Upper lobe of left lung (tissue), 6 donors: ENCODE results near the gene DLG2. TPM values are rescaled to one million over a fixed set of nuclear protein-coding genes. Genes with fewer than 3 reads are reported as not detected.

Experiments used
- ATAC-seq, 2 donors: fragments of 200-7000 bp; cut with Tn5 transposase; one replicate each; pipeline ENCODE4 v1.9.1; 2022; ENCODE audit warnings: mild to moderate bottlenecking in 2 of 2, moderate library complexity in 2 of 2; ENCODE audit not compliant: low FRiP score in 2 of 2
- DNase-seq, 2 donors: peaks; one replicate each; pipeline ENCODE4 v3.0.0-alpha.2; 2019 to 2020
- H3K27ac ChIP-seq, 4 donors: fragments of 200-600 bp; sonication (generic); one replicate each; pipeline ENCODE4 v1.5.1; 2016 to 2019
- H3K27me3 ChIP-seq, 4 donors: fragments of 200-600 bp; sonication (generic); one replicate each; pipeline ENCODE4 v1.5.1; 2017 to 2019
- H3K36me3 ChIP-seq, 4 donors: fragments of 200-600 bp; sonication (generic); one replicate each; pipeline ENCODE4 v1.5.1; 2016 to 2019
- H3K4me1 ChIP-seq, 4 donors: fragments of 200-600 bp; sonication (generic); one replicate each; pipeline ENCODE4 v1.5.1; 2018 to 2019
- H3K4me3 ChIP-seq, 4 donors: fragments of 200-600 bp; sonication (generic); one replicate each; pipeline ENCODE4 v1.5.1; 2017 to 2019; ENCODE audit warnings: mild to moderate bottlenecking in 2 of 4, moderate library complexity in 1 of 4
- H3K9me3 ChIP-seq, 4 donors: fragments of 200-600 bp; sonication (generic); one replicate each; pipeline ENCODE4 v1.5.1; 2018 to 2019
- EP300 ChIP-seq, 4 donors: sonication (generic); formaldehyde crosslinking; IDR thresholded peaks; one replicate each; pipeline ENCODE4 v1.5.1; 2017; ENCODE audit warnings: antibody characterized with exemption in 4 of 4, control low read depth in 2 of 4
- POLR2A ChIP-seq, 4 donors: fragments of 450-650 bp; IDR thresholded peaks; one replicate each; pipeline ENCODE4 v1.5.1; 2016 to 2017; ENCODE audit warnings: antibody characterized with exemption in 4 of 4, mild to moderate bottlenecking in 2 of 4
- POLR2AphosphoS5 ChIP-seq, 2 donors: sonication (generic); formaldehyde crosslinking; IDR thresholded peaks; one replicate each; pipeline ENCODE4 v1.5.1; 2017; ENCODE audit warnings: antibody characterized with exemption in 2 of 2
- WGBS, 2 donors: methylation state at CpG; one replicate each; pipeline ENCODE4 v1.1.5; 2017 to 2018; 5-methylcytosine and 5-hydroxymethylcytosine counted together
- total RNA-seq, 6 donors: library from RNA; depleted of rRNA in 4 of 6; stranded (reverse); fragments of >200 nt in 4 of 6; gene quantifications; one replicate each; pipeline versions ENCODE4 v1.1.0 to v1.2.1, GENCODE V29; 2016 to 2021
- TF ChIP-seq, protein P1 (sequence below), 6 experiments: fragments of 450-650 bp in 4 of 6; fragments of 200-600 bp in 2 of 6; sonication (generic) in 2 of 6; IDR thresholded peaks; one replicate each; pipeline ENCODE4 v1.5.1; 2016 to 2019; ENCODE audit warnings: antibody characterized with exemption in 6 of 6
- donor health status: DM: no; HTN: no; CAD: no; lungs with moderate emphysema.
- donor health status: DM: no; HTN: yes; CAD: no; lungs with severe emphysema.

Gene DLG2
- total RNA-seq, 6 donors from 2014 or later: 3.4 to 37.7 (median 9.1) TPM

DNA sequence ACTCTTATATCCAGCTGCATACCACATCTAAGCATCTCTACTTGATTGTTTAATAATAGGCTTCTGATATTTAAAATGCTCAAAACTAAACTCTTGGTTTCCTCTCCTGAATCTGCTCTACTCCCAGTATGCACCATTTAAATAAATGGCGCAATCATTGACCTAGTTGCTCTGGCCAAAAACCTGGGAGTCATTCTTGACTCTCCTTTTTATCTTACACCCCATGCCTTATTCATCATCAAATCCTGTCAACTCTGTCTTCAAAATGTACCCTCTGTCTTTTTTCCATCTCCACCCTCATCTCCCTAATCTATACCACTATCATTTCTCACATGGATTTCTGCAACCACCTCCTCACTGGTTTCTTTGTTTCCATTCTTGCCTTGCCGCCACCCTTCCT is 1941.4 kb downstream of the DLG2 start:
- H3K27ac ChIP-seq: no peak overlapping the region
- H3K4me1 ChIP-seq: no peaks in the 10 kb centered on the region
- WGBS, 2 donors: 91 to 98% methylated on average over 2 of the region's 2 CpGs
- H3K27me3 ChIP-seq: no peaks in the 10 kb centered on the region
- DNase-seq (no peak), ATAC-seq (no peak)
- H3K36me3 ChIP-seq: no peaks in the 10 kb centered on the region
- TF ChIP-seq POLR2A (IDR thresholded peaks at IDR 0.05) (no peak), EP300 (IDR thresholded peaks at IDR 0.05) (no peak), POLR2AphosphoS5 (IDR thresholded peaks at IDR 0.05) (no peak)
- TF ChIP-seq, protein P1, sequence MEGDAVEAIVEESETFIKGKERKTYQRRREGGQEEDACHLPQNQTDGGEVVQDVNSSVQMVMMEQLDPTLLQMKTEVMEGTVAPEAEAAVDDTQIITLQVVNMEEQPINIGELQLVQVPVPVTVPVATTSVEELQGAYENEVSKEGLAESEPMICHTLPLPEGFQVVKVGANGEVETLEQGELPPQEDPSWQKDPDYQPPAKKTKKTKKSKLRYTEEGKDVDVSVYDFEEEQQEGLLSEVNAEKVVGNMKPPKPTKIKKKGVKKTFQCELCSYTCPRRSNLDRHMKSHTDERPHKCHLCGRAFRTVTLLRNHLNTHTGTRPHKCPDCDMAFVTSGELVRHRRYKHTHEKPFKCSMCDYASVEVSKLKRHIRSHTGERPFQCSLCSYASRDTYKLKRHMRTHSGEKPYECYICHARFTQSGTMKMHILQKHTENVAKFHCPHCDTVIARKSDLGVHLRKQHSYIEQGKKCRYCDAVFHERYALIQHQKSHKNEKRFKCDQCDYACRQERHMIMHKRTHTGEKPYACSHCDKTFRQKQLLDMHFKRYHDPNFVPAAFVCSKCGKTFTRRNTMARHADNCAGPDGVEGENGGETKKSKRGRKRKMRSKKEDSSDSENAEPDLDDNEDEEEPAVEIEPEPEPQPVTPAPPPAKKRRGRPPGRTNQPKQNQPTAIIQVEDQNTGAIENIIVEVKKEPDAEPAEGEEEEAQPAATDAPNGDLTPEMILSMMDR (IDR thresholded peaks at IDR 0.05): no peak
- no peaks in the 10 kb centered on the region for H3K9me3 ChIP-seq
- no peak overlapping the region for H3K4me3 ChIP-seq

DNA sequence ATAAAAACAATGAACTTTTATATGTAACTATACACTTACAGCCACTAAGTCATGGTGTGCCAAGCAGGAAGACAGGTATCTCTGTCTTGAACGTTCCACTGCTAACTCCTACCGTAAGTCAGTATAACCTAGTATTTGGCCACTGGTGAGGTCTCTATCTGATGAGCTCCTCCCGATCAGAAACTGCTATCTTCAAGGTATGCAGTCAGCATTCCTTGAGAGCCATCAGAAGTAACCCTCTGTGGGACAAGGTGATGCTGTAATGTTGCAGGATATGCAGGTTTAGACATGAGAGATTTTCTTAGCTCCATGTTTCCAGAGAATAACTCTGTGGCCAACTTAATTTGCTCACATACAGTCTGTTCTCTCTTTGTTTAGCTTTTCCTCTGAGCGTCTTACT is 1943.1 kb downstream of the DLG2 start:
- 86% methylated on average over 4 of the region's 4 CpGs for WGBS, 2 donors
- Histone ChIP-seq H3K36me3 (no peaks in the 10 kb centered on the region), H3K27ac (no peak overlapping the region), H3K27me3 (no peaks in the 10 kb centered on the region), H3K4me1 (no peaks in the 10 kb centered on the region), H3K4me3 (no peak overlapping the region), H3K9me3 (no peaks in the 10 kb centered on the region)
- no peak for ATAC-seq
- no peak for TF ChIP-seq POLR2A (IDR thresholded peaks at IDR 0.05)
- no peak for TF ChIP-seq POLR2AphosphoS5 (IDR thresholded peaks at IDR 0.05)
- TF ChIP-seq, protein P1 (IDR thresholded peaks at IDR 0.05): no peak
- TF ChIP-seq EP300 (IDR thresholded peaks at IDR 0.05): no peak
- DNase-seq: no peak

DNA sequence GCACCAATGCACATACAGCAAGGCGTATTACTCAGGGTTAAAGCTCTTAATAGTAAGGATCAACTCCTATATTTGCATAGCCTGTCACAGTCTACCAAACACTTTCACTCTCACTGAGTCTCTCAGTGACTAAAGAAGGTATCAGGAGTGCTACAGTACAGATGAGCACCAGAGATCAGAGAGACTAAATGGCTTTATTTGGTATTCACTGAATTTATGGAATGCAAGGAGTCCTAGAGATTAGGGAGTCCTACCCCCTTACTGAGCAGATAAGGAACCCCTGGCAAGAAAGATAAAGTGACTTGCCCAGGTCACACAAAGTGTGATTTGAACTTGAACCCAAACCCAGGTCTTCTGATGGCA is 1944.6 kb downstream of the DLG2 start:
- Histone ChIP-seq H3K4me3 (no peak overlapping the region), H3K9me3 (no peaks in the 10 kb centered on the region), H3K27ac (no peak overlapping the region), H3K36me3 (no peaks in the 10 kb centered on the region), H3K27me3 (no peaks in the 10 kb centered on the region), H3K4me1 (no peaks in the 10 kb centered on the region)
- DNase-seq (no peak), ATAC-seq (no peak)
- TF ChIP-seq, protein P1 (IDR thresholded peaks at IDR 0.05): no peak
- no peak for TF ChIP-seq POLR2AphosphoS5 (IDR thresholded peaks at IDR 0.05)
- no peak for TF ChIP-seq POLR2A (IDR thresholded peaks at IDR 0.05)
- no peak for TF ChIP-seq EP300 (IDR thresholded peaks at IDR 0.05)
- 79 to 100% methylated on average over 1 of the region's 1 CpG for WGBS, 2 donors

DNA sequence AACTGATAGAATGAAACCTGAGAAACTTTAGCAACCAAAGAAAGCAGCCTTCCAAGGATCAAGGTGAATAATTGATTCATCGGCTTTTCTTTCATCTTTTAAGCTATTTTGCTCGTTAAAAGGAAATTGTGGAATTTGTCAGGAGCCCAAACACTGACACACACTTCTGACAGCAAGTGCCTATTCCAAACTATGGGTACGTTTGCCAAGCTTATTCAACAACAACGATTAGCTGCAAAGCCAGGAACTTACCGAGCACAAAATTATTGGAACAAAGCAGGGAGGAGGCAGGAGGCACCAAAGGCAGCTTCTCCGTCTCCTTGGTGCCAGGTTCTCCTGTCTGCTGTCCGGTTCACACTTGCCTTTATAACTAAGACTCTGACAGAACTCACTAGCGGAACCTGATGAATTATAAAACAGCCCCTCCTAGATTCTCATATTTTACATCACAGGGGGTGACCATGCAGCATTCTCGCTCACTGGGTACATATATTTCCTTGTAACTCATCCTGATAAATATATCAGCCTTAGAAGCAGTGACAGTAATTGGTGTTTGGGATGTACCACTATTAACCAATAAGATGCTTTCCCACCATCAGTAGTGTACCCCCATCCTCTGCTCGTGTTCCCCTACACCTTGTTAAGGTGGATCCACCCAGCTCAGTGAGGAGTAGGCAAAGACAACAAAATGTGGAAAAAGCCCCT is 1945.1 kb downstream of the DLG2 start:
- peak overlapping the region in 2 of 4 donors; percentile 12 to 25 for H3K4me3 ChIP-seq
- no peak overlapping the region for H3K27ac ChIP-seq
- DNase-seq: no peak
- H3K27me3 ChIP-seq: no peaks in the 10 kb centered on the region
- WGBS, 2 donors: 56 to 57% methylated on average over 10 of the region's 10 CpGs
- no peak for ATAC-seq
- H3K36me3 ChIP-seq: no peaks in the 10 kb centered on the region
- TF ChIP-seq, protein P1 (IDR thresholded peaks at IDR 0.05): no peak
- TF ChIP-seq EP300 (IDR thresholded peaks at IDR 0.05) (no peak), POLR2A (IDR thresholded peaks at IDR 0.05) (no peak), POLR2AphosphoS5 (IDR thresholded peaks at IDR 0.05) (no peak)
- no peaks in the 10 kb centered on the region for H3K4me1 ChIP-seq
- H3K9me3 ChIP-seq: no peaks in the 10 kb centered on the region
